ENCODE results near the gene PDCD11. TPM values are rescaled to one million over a fixed set of nuclear protein-coding genes. Genes with fewer than 3 reads are reported as not detected.

Gene PDCD11
- total RNA-seq, 4 donors from 2014 or later, result 16.7 to 32.6 (median 26.2) TPM

GRCh38 chr10:103445767-103446567 lies 49.5 kb downstream of the PDCD11 start:
- H3K4me1 ChIP-seq, result peaks cover 23 to 78% (median 61%) of the 10 kb centered on the region in 3 donors
- H3K27ac ChIP-seq, result peak overlapping the region; percentile 69 to 93 (median 91)
- H3K4me3 ChIP-seq, result peak overlapping the region in 1 of 4 donors; percentile 17
- intact Hi-C loops (cut with DNase I), result no loop called here
- H3K36me3 ChIP-seq, result peaks cover 20 to 95% (median 45%) of the 10 kb centered on the region in 3 donors
- WGBS, 2 donors, result 58 to 69% methylated on average over 4 to 8 of the region's 12 CpGs
- H3K9me3 ChIP-seq, result no peaks in the 10 kb centered on the region
- TF ChIP-seq CTCF (IDR thresholded peaks at IDR 0.05) (no peak), POLR2A (IDR thresholded peaks at IDR 0.05) (no peak)
- no peak for DNase-seq
- H3K27me3 ChIP-seq, result no peaks in the 10 kb centered on the region

GRCh38 chr10:103447187-103447586 lies 50.8 kb downstream of the PDCD11 start:
- Histone ChIP-seq H3K36me3 (peaks cover 20 to 83% (median 35%) of the 10 kb centered on the region in 3 donors), H3K4me1 (peaks cover 23 to 91% (median 65%) of the 10 kb centered on the region in 3 donors), H3K9me3 (no peaks in the 10 kb centered on the region), H3K4me3 (no peak overlapping the region), H3K27me3 (no peaks in the 10 kb centered on the region), H3K27ac (peak overlapping the region in 3 of 4 donors; percentile 91 to 93 (median 91))
- 91 to 95% methylated on average over 13 of the region's 23 CpGs for whole genome bisulfite sequencing, 2 donors
- TF ChIP-seq POLR2A (IDR thresholded peaks at IDR 0.05) (no peak), CTCF (IDR thresholded peaks at IDR 0.05) (no peak)
- no peak for DNase-seq
- intact Hi-C loops (cut with DNase I), result no loop called here

- no peak for DNase-seq
- WGBS, 2 donors, result 29 to 71% methylated on average over 1 of the region's 1 CpG
- Histone ChIP-seq H3K9me3 (no peaks in the 10 kb centered on the region), H3K36me3 (peaks cover 20 to 67% (median 24%) of the 10 kb centered on the region in 3 donors), H3K4me1 (peaks cover 23 to 94% (median 65%) of the 10 kb centered on the region in 3 donors), H3K4me3 (peak overlapping the region in 2 of 4 donors; percentile 73 to 77), H3K27me3 (peaks cover 0 to 3% (median 0%) of the 10 kb centered on the region in 4 donors), H3K27ac (peak overlapping the region in 3 of 4 donors; percentile 91 to 94 (median 93))
- TF ChIP-seq CTCF (IDR thresholded peaks at IDR 0.05) (no peak), POLR2A (IDR thresholded peaks at IDR 0.05) (no peak)
- intact Hi-C loops (cut with DNase I), result no loop called here
These were observed 52.3 kb downstream of the PDCD11 start for GRCh38 chr10:103448746-103449145.

- 63 to 87% methylated on average over 3 to 28 of the region's 34 CpGs for WGBS, 2 donors
- Histone ChIP-seq H3K36me3 (peaks cover 13 to 60% (median 24%) of the 10 kb centered on the region in 3 donors), H3K9me3 (no peaks in the 10 kb centered on the region), H3K4me3 (peak overlapping the region in 3 of 4 donors; percentile 67 to 77 (median 73)), H3K27ac (peak overlapping the region; percentile 22 to 94 (median 92)), H3K4me1 (peaks cover 23 to 86% (median 65%) of the 10 kb centered on the region in 3 donors), H3K27me3 (peaks cover 0 to 3% (median 0%) of the 10 kb centered on the region in 4 donors)
- DNase-seq, result no peak
- peak in 1 of 6 experiments; percentile 3 for TF ChIP-seq CTCF (IDR thresholded peaks at IDR 0.05)
- no peak for TF ChIP-seq POLR2A (IDR thresholded peaks at IDR 0.05)
- intact Hi-C loops (cut with DNase I), result no loop called here
These were observed 53.0 kb downstream of the PDCD11 start for GRCh38 chr10:103449208-103450144.

All from esophagus squamous epithelium (tissue), 5 donors.